ENCODE data around the gene PPP1R7. TPM values are rescaled to one million over a fixed set of nuclear protein-coding genes. Genes with fewer than 3 reads are reported as not detected.

Gene PPP1R7
- total RNA-seq, 3 donors from 2014 or later: 59.3 to 68.9 (median 61.9) TPM

DNA sequence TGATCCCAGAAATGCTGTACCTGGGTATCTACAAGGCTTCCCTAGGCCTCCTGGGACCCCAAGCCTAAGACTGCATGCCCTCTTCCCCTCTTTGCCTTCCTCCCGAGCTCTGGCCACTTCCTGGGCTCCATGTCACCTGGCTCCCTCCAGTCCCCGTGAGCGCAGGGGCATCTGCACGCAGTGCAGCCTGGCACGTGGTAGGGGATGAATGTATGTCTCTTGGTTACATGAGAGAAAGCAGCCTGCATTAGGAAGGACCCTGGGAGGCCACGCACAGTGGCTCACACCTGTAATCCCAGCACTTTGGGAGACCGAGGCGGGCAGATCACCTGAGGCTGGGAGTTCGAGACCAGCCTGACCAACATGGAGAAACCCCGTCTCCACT lies 16.8 kb upstream of the PPP1R7 start:
- H3K4me3 ChIP-seq: no peak overlapping the region
- DNase-seq (no peak), ATAC-seq (no peak)
- TF ChIP-seq CTCF (IDR thresholded peaks at IDR 0.05): no peak
- no peaks in the 10 kb centered on the region for H3K9me3 ChIP-seq
- no peaks in the 10 kb centered on the region for H3K36me3 ChIP-seq (ENCODE audit: low read depth)
- intact Hi-C loops (cut with DNase I, micrococcal nuclease): no loop called here
- H3K4me1 ChIP-seq (ENCODE audit: low read depth): peaks cover 5% of the 10 kb centered on the region

DNA sequence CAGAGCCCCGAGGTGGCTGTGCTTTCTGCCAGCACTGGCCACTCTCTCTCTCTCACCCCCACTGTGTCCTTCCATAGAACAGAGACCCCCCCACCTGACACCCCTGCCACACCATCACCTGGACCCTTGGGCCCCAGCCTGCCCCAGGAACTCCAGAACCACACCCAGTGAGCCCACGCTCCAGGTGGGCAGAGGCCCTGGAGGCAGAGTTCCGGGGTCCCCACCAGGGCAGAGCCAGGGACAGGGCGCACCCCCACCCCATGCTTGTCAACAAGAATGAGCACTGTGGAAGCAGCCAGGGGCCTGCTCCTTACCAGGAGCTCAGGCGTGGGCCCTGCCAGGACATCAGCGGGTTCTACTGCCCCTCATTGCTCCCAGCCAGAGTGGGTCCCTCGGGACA lies 15.6 kb upstream of the PPP1R7 start:
- intact Hi-C loops (cut with DNase I, micrococcal nuclease): no loop called here

GRCh38 chr2:241135737-241136136 lies 14.5 kb upstream of the PPP1R7 start:
- ATAC-seq (peak; percentile 83), DNase-seq (peak in 2 of 3 donors; percentile 79 to 84)

More for the DNA sequence above, 15.6 kb upstream of the PPP1R7 start:
- no peaks in the 10 kb centered on the region for H3K9me3 ChIP-seq
- DNase-seq: no peak
- no peak for ATAC-seq
- no peaks in the 10 kb centered on the region for H3K36me3 ChIP-seq (ENCODE audit: low read depth)
- H3K4me1 ChIP-seq (ENCODE audit: low read depth): peaks cover 5% of the 10 kb centered on the region
- no peak overlapping the region for H3K4me3 ChIP-seq
- no peak for TF ChIP-seq CTCF (IDR thresholded peaks at IDR 0.05)

GRCh38 chr2:241136191-241136590 lies 14.1 kb upstream of the PPP1R7 start:
- ATAC-seq (no peak), DNase-seq (no peak)
- no peaks in the 10 kb centered on the region for H3K36me3 ChIP-seq (ENCODE audit: low read depth)
- no peak overlapping the region for H3K4me3 ChIP-seq
- TF ChIP-seq CTCF (IDR thresholded peaks at IDR 0.05): no peak
- no peaks in the 10 kb centered on the region for H3K9me3 ChIP-seq
- intact Hi-C loops (cut with DNase I, micrococcal nuclease): no loop called here
- H3K4me1 ChIP-seq (ENCODE audit: low read depth): peaks cover 5% of the 10 kb centered on the region

More at GRCh38 chr2:241135737-241136136, 14.5 kb upstream of the PPP1R7 start:
- Histone ChIP-seq H3K36me3 (ENCODE audit: low read depth) (no peaks in the 10 kb centered on the region), H3K4me1 (ENCODE audit: low read depth) (peaks cover 5% of the 10 kb centered on the region), H3K4me3 (no peak overlapping the region), H3K9me3 (no peaks in the 10 kb centered on the region)
- no peak for TF ChIP-seq CTCF (IDR thresholded peaks at IDR 0.05)
- intact Hi-C loops (cut with DNase I, micrococcal nuclease): no loop called here

DNA sequence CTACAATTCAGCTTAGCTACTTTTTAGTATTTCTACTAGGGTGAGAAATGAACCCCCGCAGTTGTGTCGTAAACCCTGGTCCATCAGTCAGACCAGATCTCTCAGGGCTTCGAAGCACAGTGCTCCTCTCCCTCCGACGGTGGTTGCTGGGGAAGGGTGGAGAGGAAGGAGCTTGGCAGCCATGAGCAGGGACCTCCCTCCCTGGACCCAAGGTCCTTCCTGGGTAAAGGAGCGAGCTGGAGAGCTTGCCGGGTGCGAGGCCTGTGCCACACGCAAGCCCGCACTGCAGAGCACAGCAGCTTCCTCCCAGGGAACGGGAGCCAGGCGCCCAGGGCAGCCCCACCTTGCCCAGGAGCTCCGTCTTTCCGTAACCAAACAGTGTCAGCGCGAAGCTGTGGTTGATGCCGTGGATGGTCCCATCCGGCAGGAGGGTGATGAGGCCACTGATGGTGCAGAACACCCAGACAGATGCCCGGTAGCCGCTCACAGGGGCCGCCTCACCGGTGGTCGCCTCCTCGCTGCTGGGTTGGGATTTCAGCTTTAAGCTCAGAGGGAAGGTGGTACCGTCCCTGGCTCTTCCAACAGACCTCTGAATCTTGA lies 13.5 kb upstream of the PPP1R7 start:
- H3K36me3 ChIP-seq (ENCODE audit: low read depth): no peaks in the 10 kb centered on the region
- DNase-seq: no peak
- no peak for TF ChIP-seq CTCF (IDR thresholded peaks at IDR 0.05)
- H3K9me3 ChIP-seq: no peaks in the 10 kb centered on the region
- intact Hi-C loops (cut with DNase I, micrococcal nuclease): no loop called here
- H3K4me3 ChIP-seq: no peak overlapping the region
- ATAC-seq: no peak
- H3K4me1 ChIP-seq (ENCODE audit: low read depth): peaks cover 5% of the 10 kb centered on the region
